Loucy (cell line): ENCODE results near the gene REC114.

Experiments
- H2AFZ ChIP-seq: fragments of 200-600 bp; sonication (generic); 2 replicates; pipeline ENCODE4 v1.6.0; 2016; ENCODE audit warnings: antibody characterized with exemption, mild to moderate bottlenecking, low read length, moderate library complexity
- H3F3A ChIP-seq: fragments of 200-600 bp; 2 replicates; pipeline ENCODE4 v1.6.0; 2016; ENCODE audit warnings: antibody characterized with exemption, low read depth, mild to moderate bottlenecking
- H3K27me3 ChIP-seq: fragments of 200-600 bp; sonication (generic); 2 replicates; pipeline ENCODE4 v1.6.1; 2014; ENCODE audit warnings: low read length, mild to moderate bottlenecking; ENCODE audit not compliant: insufficient read depth, poor library complexity, severe bottlenecking
- H3K36me3 ChIP-seq: fragments of 200-600 bp; sonication (generic); 2 replicates; pipeline ENCODE4 v1.6.1; 2016; ENCODE audit warnings: low read length; ENCODE audit not compliant: insufficient read depth
- H3K4me1 ChIP-seq: fragments of 200-600 bp; sonication (generic); 2 replicates; pipeline ENCODE4 v1.5.1; 2014; ENCODE audit warnings: low read length, mild to moderate bottlenecking; ENCODE audit not compliant: insufficient read depth, poor library complexity, severe bottlenecking
- H3K4me2 ChIP-seq: fragments of 200-600 bp; sonication (generic); 2 replicates; pipeline ENCODE4 v1.6.0; 2014; ENCODE audit warnings: antibody characterized with exemption, low read length, low read depth, mild to moderate bottlenecking; ENCODE audit not compliant: poor library complexity, severe bottlenecking
- H3K4me3 ChIP-seq: fragments of 200-600 bp; sonication (generic); 2 replicates; pipeline ENCODE4 v1.5.1; 2014; ENCODE audit warnings: low read length, mild to moderate bottlenecking, mixed read lengths; ENCODE audit not compliant: poor library complexity, severe bottlenecking
- H3K79me2 ChIP-seq: fragments of 200-600 bp; sonication (generic); 2 replicates; pipeline ENCODE4 v1.6.1; 2014; ENCODE audit warnings: low read length; ENCODE audit not compliant: insufficient read depth
- H3K9ac ChIP-seq: fragments of 200-600 bp; sonication (generic); 2 replicates; pipeline ENCODE4 v1.6.0; 2014; ENCODE audit warnings: mild to moderate bottlenecking, low read depth, low read length, moderate library complexity; ENCODE audit not compliant: poor library complexity, severe bottlenecking
- H3K9me2 ChIP-seq: fragments of 200-600 bp; sonication (generic); replicated peaks from 2 replicates; pipeline ENCODE4 v1.6.1; 2016; ENCODE audit warnings: low read depth, low read length, mixed read lengths
- H3K9me3 ChIP-seq: fragments of 200-600 bp; sonication (generic); 2 replicates; pipeline ENCODE4 v1.6.1; 2014; ENCODE audit warnings: mild to moderate bottlenecking, antibody characterized with exemption, low read length, low read depth; ENCODE audit not compliant: insufficient read depth
- H4K20me1 ChIP-seq: fragments of 200-600 bp; sonication (generic); 2 replicates; pipeline ENCODE4 v1.6.0; 2014; ENCODE audit warnings: antibody characterized with exemption, low read length, mild to moderate bottlenecking; ENCODE audit not compliant: insufficient read depth, poor library complexity, severe bottlenecking
- EZH2phosphoT487 ChIP-seq: fragments of 200-600 bp; IDR thresholded peaks from 2 replicates; pipeline ENCODE4 v1.6.1; 2018; ENCODE audit warnings: antibody characterized with exemption, mild to moderate bottlenecking, moderate library complexity, borderline replicate concordance
- TF ChIP-seq, protein P1 (sequence below): fragments of 200-600 bp; sonication (generic); conservative IDR thresholded peaks from 2 replicates; pipeline ENCODE4 v1.5.1; 2014; ENCODE audit warnings: mild to moderate bottlenecking, antibody characterized with exemption, low read length

The REC114 gene

GRCh38 chr15:73436613-73437012 lies 6.4 kb upstream of the REC114 start:
- Histone ChIP-seq H3K9ac (no peak overlapping the region), H3F3A (no peaks in the 10 kb centered on the region), H3K36me3 (no peaks in the 10 kb centered on the region), H3K4me3 (no peak overlapping the region), H3K9me3 (no peaks in the 10 kb centered on the region), H3K9me2 (no peaks in the 10 kb centered on the region), H2AFZ (no peak overlapping the region), H3K4me2 (no peak overlapping the region), H3K4me1 (peaks cover 6% of the 10 kb centered on the region), H4K20me1 (no peaks in the 10 kb centered on the region), H3K27me3 (no peaks in the 10 kb centered on the region), H3K79me2 (no peaks in the 10 kb centered on the region)
- no peak for TF ChIP-seq EZH2phosphoT487
- TF ChIP-seq, protein P1, sequence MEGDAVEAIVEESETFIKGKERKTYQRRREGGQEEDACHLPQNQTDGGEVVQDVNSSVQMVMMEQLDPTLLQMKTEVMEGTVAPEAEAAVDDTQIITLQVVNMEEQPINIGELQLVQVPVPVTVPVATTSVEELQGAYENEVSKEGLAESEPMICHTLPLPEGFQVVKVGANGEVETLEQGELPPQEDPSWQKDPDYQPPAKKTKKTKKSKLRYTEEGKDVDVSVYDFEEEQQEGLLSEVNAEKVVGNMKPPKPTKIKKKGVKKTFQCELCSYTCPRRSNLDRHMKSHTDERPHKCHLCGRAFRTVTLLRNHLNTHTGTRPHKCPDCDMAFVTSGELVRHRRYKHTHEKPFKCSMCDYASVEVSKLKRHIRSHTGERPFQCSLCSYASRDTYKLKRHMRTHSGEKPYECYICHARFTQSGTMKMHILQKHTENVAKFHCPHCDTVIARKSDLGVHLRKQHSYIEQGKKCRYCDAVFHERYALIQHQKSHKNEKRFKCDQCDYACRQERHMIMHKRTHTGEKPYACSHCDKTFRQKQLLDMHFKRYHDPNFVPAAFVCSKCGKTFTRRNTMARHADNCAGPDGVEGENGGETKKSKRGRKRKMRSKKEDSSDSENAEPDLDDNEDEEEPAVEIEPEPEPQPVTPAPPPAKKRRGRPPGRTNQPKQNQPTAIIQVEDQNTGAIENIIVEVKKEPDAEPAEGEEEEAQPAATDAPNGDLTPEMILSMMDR = no peak

GRCh38 chr15:73437543-73438109 lies 5.3 kb upstream of the REC114 start:
- H3F3A ChIP-seq = no peaks in the 10 kb centered on the region
- H3K9me2 ChIP-seq = no peaks in the 10 kb centered on the region
- H4K20me1 ChIP-seq = no peaks in the 10 kb centered on the region
- no peak overlapping the region for H3K9ac ChIP-seq
- no peak overlapping the region for H3K4me2 ChIP-seq
- H3K79me2 ChIP-seq = no peaks in the 10 kb centered on the region
- no peaks in the 10 kb centered on the region for H3K9me3 ChIP-seq
- H3K36me3 ChIP-seq = no peaks in the 10 kb centered on the region
- no peak overlapping the region for H2AFZ ChIP-seq
- TF ChIP-seq EZH2phosphoT487 = no peak
- TF ChIP-seq, protein P1 = no peak
- H3K27me3 ChIP-seq = no peaks in the 10 kb centered on the region
- no peak overlapping the region for H3K4me3 ChIP-seq
- H3K4me1 ChIP-seq = peaks cover 6% of the 10 kb centered on the region

DNA sequence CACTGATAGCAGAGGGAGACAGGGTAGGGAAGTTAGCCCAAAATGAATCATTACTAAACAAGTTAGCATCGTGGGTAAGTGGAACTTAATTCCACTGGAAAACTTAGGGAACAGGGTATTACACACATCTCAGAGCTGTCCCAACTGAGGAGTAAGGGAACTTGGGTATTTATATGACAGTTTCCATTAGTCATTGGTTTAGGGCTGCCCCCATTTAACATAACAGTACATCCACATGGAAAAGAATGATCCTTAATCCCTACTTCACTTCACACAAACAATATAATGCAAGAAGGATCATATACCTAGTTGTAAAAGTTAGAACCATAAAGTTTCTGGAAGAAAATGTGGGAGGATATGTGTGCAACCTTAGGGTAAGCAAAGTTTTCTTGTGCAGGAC lies 4.3 kb upstream of the REC114 start:
- TF ChIP-seq, protein P1 = no peak
- H3K4me1 ChIP-seq = peaks cover 6% of the 10 kb centered on the region

More for the DNA sequence above, 4.3 kb upstream of the REC114 start:
- H3K9me2 ChIP-seq = no peaks in the 10 kb centered on the region
- no peaks in the 10 kb centered on the region for H3K9me3 ChIP-seq
- no peak overlapping the region for H3K4me2 ChIP-seq
- no peak overlapping the region for H2AFZ ChIP-seq
- H4K20me1 ChIP-seq = no peaks in the 10 kb centered on the region
- H3K79me2 ChIP-seq = no peaks in the 10 kb centered on the region
- no peaks in the 10 kb centered on the region for H3K36me3 ChIP-seq
- H3K9ac ChIP-seq = no peak overlapping the region
- no peaks in the 10 kb centered on the region for H3K27me3 ChIP-seq
- no peak overlapping the region for H3K4me3 ChIP-seq
- no peaks in the 10 kb centered on the region for H3F3A ChIP-seq
